GM15510 (cell line): ENCODE results near the gene GYS1.

ENCODE experiments used
- POLR2A ChIP-seq: IDR thresholded peaks from 3 replicates; pipeline ENCODE4 v1.6.1; 2011; ENCODE audit warnings: borderline replicate concordance; ENCODE audit not compliant: insufficient read length; ENCODE audit errors: extremely low read depth

GYS1 gene

DNA sequence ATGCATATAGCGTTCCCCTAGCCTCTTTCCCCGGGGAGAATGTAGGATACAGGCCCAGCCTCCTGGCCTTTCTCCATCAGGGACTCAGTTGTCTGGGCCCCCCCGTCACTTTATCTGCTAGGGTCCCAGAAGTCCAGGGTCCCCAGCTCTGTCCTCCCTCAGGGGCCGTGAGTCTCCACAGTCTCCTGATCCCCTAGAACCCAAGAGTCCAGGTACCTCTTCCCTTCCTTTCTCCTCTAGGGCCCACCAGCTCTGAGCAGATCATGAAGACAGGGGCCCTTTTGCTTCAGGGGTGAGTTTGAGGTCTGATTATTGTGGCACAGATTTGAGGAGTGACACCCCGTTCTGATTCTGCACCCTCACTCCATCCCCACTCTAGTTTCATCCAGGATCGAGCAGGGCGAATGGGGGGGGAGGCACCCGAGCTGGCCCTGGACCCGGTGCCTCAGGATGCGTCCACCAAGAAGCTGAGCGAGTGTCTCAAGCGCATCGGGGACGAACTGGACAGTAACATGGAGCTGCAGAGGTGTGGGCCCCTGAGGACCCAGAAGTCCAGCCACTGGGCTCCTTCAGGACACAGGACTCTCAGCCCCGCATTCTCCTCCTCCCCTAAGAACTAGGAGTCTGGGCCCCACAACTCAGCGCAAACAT is 37.7 kb downstream of the GYS1 start:
- TF ChIP-seq POLR2A, result no peak

DNA sequence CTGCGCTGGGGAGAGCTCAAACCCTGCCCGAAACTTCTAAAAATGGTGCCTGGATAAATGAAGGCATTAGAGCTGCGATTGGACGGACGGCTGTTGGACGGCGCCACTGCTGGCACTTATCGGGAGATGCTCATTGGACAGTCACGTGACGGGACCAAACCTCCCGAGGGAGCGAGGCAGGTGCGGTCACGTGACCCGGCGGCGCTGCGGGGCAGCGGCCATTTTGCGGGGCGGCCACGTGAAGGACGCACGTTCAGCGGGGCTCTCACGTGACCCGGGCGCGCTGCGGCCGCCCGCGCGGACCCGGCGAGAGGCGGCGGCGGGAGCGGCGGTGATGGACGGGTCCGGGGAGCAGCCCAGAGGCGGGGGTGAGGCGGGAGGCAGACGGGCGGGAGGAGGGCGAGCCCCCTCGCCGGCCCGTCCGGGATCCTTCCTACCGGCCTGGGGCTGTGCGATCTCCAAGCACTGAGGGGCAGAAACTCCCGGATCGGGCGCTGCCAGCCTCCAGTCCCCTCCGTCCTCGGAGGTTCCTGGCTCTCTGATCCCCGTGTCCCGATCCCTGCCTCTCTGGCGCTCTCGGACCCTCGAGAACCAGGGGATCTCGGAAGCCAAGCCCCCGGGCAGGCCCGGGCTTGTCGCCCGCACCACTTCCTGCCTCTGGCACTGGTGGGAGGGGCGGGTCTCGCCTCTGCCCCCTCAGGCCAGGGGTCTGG is 38.4 kb downstream of the GYS1 start, which contains the start of gene BAX:
Gene BAX, plus strand, starts transcription at position 281 of the 713 bp plus-strand sequence. Its CDS starts 54 bp downstream, at position 335.
- peak; percentile 77 for TF ChIP-seq POLR2A

DNA sequence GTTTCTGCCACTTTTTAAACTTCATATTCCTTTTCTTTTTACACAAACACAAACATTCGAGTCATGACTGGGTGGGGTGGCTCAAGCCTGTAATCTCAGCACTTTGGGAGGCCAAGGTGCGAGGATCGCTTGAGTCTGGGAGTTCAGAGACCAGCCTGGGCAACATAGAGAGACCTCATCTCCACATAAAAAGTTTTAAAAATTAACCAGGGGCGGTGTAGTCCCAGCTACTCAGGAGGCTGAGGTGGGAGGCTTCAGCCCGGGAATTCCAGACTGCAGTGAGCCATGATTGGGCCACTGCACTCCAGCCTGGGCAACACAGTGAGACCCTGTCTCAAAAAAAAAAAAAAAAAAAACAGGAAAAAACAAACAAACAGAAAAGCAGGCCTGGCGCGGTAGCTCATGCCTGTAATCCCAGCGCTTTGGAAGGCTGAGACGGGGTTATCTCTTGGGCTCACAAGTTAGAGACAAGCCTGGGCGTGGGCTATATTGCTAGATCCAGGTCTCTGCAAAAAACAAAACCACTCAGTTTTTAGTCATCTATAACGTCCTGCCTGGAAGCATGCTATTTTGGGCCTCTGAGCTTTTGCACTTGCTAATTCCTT is 39.0 kb downstream of the GYS1 start:
- no peak for TF ChIP-seq POLR2A

DNA sequence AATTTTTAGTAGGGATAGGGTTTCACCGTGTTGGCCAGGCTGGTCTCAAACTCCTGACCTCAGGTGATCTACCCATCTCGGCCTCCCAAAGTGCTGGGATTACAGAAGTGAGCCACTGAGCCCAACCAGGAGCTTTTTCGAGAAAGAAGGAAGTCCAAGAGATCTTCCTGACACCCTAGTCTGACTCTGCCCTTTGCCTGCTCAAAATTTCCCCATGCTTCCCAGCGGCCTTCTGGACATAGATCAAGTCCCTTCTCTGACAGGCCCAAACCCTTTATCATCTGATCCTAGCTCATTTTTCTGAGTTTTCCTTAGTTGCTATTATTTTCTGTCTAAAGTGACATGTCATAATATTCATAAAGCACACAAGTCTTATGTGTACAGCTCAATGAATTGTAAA is 40.0 kb downstream of the GYS1 start:
- no peak for TF ChIP-seq POLR2A

DNA sequence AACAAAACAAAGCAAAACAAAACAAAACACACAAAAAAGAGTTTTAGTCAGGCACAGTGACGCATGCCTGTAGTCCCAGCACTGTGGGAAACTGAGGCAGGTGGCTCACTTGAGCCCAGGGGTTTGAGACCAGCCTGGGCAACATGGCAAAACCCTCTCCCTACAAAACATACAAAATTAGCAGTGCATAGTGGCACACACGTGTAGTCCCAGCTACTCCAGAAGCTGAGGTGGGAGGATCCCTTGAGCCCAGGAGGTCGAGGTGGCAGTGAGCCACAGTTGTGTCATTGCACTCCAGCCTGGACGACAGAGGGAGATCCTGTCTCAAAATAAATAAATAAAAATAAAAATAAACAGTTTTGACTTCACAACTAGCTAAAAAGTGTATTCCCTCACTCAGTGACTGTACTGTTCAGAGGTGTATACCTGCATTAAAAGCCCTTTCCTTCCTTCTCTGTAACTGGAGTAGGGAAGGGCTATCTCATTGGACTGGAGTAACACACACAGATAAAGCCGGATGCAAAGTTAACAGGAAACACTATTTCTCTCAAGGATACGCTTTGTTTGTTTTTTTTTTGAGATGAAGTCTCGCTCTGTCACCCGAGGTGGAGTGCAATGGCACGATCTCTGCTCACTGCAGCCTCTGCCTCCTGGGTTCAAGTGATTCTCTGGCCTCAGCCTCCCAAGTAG is 42.1 kb downstream of the GYS1 start:
- no peak for TF ChIP-seq POLR2A

DNA sequence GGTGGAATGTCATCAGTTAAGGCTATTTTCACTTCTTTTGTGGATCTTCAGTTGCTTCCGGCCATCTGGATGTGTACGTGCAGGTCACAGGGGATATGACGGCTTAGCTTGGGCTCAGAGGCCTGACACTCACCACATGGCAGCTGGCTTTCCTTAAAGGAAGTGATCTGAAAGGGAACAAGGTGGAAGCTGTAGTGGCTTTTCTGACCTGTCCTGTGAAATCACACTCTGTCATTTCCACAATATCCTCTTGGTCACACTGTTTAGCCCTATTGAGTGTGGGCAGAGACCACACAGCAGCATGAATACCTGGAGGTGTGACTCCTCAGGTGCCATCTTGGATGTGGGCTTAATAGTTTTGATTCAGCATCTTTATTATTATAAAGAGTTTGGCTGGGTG is 43.0 kb downstream of the GYS1 start:
- no peak for TF ChIP-seq POLR2A

DNA sequence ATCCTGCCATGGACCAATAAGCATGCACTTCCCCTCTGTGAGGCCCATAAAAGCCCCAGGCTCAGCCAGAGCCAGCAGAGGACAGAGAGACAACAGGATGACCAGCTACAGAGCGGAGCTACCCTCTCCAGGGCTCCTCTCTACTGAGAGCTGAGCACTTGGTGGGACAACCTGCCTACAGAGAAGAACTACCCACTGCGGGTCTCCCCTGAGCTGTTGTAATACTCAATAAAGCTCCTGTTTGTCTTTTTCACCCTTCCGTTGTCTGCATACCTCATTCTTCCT is 45.9 kb downstream of the GYS1 start:
- TF ChIP-seq POLR2A, result no peak

DNA sequence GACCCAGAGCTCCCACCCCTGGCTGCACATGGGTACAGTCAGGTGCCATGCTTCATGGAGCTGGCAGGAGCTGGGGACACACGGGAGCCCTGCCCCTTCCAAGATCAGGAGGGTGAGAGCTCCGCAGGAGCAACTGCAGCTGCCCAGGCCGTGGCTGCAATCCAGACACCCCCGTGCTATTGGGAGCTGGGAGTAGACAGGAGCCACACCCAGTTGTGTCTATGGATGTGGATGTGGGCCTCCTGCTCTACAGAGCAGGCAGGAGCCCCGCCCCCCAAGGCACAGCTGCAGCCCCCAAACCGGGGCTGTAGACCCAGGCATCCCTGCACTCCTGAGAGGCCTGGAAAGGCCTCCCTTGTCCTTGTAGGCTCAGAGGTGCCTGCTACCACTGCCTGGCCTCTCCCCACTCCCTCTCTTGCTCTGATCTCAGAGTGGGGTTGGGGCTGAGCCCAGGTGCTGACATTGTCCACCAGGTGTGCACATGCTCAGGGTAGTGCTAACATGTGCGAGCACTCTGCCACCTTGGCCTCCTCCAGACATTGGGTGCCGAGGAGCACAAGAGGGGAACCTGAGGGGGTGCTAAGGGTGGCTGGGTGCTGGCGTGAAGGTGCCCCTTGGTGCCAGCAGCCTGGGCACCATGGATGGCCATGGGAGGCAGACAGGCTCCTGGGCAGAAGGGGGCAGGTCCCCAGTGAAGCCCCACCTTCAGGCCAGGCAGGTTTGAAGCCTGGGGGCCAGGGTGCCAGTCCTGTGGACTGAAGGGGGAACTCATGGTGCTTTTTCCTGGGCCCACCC is 46.4 kb downstream of the GYS1 start:
- no peak for TF ChIP-seq POLR2A

DNA sequence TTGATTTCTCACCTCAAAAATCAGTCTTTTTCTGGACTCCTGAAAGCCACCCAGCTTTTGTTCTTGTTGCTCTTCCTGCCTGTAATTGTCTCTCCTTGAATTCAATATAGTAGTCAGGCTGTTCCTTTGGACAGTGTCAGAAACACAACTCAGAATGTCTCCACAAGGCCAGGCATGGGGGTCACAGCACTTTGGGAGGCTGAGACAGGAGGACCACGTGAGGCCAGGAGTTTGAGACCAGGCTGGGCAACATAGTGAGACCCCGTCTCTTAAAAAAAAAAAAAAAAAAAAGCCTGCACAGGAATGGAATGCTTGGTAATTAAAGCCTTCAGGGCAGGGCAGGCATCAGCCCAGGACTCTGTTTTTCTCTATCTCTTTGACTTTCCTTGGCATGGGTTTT is 47.3 kb downstream of the GYS1 start:
- no peak for TF ChIP-seq POLR2A

DNA sequence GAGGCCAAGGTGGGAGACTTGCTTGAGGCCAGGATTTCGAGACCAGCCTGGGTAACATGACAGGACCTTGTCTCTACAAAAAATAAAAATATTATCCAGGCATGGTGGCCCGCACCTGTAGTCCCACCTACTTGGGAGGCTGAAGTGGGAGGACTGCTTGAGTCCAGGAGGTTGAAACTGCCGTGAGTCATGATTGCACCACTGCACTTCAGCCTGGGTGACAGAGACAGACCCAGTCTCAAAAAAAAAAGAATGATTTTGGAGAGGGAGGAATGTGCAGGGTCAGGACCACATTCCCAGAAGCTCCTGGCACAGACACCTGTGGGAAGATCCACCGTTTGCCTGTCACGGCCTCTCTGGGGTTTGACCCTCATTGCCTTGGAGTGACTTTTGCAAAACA is 47.7 kb downstream of the GYS1 start:
- TF ChIP-seq POLR2A, result no peak

DNA sequence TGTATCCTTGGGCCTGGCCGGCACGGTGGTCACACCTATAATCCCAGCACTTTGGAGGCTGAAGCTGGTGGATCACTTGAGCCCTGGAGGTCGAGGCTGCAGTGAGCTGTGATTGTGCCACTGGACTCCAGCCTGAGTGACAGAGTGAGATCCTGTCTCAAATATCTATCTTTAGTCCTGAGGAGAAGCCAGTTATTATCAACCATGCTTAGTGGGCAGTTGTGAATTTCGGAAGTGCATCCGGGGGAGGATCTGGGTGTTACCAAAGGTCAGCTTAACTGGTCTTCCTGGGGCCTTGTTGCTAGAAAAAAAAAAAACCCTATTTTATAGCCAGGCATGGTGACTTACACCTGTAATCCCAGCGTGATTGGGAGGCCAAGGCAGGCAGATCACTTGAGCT is 50.0 kb downstream of the GYS1 start:
- no peak for TF ChIP-seq POLR2A

DNA sequence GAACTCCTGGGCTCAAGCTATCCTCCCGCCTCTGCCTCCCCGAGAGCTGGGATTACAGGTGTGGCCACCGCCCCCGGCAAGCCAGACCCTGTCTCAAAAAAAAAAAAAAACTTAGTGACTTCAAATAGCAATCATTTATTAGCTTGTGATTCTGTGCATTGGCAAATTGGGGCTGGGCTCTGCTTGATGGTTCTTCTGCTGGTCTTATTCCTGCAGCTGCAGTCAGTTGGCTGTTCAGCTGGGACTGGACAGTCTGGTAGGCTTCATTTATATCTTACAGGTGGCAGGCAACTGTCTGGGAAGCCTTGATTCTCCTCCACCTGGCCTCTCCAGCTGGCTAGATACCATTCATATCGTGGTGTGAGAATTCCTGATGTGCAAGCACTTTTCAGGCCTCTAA is 52.2 kb downstream of the GYS1 start:
- no peak for TF ChIP-seq POLR2A

DNA sequence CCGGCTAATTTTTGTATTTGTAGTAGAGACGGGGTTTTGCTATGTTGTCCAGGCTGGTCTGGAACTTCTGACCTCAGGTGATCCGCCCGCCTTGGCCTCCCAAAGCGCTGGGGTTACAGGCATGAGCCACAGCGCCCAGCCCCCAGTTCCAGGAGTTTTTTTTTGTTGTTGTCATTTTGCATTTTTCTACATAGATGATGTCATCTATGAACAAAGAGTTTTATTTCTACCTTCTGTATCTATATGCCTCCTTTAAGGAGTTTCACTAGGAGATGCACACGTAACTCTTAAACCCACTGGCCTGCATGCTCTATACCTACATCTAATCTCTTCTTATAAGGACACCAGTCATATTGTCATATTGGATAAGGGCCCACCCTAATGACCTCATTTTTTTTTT is 54.9 kb downstream of the GYS1 start:
- TF ChIP-seq POLR2A, result no peak

DNA sequence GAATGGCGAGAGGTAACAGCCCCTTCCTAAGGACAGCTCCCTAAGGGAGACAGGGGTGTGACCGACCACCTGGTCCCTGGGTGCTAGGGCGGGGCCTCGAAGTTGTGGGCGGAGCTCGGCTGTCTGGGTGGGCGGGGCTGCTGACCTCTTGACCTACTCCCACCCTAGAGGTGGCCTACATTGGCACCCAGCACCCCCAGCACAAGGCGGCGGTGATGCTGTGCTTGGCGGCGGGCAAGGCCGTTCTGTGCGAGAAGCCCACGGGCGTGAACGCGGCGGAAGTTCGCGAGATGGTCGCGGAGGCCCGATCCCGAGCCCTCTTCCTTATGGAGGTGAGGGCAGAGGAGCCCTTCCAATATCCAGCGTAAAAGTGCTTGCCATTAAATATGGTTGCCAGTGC is 57.2 kb downstream of the GYS1 start:
- no peak for TF ChIP-seq POLR2A

DNA sequence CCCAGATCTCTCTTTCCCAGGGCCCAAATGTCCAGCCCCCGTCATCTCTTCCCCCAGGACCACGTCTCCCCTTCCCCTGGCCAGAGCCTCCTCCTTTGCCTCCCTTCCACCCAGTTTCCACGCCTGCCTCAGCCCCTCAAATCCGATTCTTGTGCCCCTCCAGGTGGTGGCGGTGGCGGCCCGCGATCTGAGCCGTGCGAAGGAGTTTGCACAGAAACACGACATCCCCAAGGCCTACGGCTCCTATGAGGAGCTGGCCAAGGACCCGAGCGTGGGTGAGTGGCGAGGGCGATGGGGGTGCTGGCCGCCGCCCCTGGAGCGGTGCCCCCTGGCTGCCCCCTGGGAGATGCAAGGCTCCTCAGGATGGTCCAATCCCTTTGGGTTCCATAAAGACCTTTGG is 58.3 kb downstream of the GYS1 start:
- TF ChIP-seq POLR2A, result no peak

DNA sequence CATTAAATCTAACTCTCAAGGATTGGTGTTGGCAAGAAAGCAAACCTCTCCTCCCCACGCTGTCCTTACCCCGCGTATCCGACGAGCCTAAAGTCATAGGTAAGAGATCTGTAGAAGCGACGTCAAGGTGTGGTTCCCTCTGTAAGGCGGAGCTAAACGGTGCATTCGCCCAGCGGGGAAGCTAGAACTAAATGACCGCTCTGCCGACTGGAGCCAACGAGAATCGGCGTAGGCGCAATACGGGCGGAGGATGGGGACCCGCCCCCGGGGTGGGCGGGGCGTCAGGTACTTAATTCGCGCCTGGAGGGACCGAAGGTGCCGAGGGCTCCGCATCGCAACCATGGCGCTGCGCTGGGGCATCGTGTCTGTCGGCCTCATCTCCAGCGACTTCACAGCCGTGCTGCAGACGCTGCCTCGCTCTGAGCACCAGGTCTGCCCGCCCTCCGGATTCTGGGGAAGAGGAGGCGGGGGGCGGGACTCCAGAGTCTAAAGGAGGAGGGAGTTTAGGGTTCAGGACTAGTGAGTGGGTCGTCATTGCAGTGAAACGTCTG is 59.7 kb downstream of the GYS1 start, which contains the start of gene DHDH:
Gene DHDH, plus strand, starts transcription at position 318 of the 551 bp plus-strand sequence. Its CDS starts 23 bp downstream, at position 341.
- TF ChIP-seq POLR2A, result no peak
